Fibroblast of skin of scalp (primary cell): ENCODE results near the gene TMEM185B.
A peak's percentile ranks its signal among the peaks of the same experiment; 100 is the strongest.
"Not testable (repeated sequence)": the region's sequence is repeated elsewhere in the genome, so short reads cannot be mapped to it uniquely, and the experiment has no call there.

Source experiments
- DNase-seq: peaks from one replicate; pipeline ENCODE4 v3.0.0-alpha.2; 2013

TMEM185B gene

GRCh38 chr2:120204945-120205670 lies 18.1 kb downstream of the TMEM185B start:
- DNase-seq = no peak

DNA sequence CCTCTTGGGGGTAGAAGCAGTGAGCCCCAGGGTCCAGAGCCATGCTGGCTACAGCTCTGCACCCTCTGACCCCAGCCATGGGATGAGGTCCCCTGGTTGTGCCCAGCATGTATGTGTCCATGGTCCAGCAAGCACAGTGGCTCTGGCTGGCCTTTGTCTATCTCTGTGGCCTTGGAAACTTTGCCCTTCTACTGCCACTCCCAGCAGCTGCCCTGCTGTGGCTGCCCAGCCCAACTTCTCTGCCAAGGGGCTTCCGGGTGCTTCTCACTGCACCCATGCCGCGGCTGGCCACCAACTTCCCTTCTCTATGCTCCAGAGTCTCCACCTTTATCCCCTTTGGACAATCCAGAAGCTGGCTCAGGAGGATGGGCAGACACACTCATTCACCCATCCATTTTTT lies 18.8 kb downstream of the TMEM185B start:
- no peak for DNase-seq

DNA sequence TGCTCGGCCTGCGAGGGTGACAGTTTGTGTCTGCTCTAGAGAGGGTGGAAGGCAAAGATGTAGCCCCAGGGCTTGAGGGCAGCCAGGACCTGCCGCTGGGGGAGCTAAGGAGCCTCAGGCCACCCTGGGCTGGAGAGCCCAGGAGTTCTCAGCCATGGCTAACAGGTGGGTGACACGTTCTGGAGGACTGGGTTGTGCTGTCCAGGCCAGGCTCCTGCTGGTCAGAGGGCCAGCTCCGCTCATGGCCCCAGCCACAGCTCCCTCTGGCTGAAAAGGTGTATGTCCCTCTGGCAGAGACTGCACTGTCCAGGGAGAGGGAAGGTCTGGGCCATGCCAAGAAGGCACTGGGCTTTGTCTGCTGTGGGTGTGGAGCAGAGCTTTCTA lies 19.2 kb downstream of the TMEM185B start:
- DNase-seq = no peak

DNA sequence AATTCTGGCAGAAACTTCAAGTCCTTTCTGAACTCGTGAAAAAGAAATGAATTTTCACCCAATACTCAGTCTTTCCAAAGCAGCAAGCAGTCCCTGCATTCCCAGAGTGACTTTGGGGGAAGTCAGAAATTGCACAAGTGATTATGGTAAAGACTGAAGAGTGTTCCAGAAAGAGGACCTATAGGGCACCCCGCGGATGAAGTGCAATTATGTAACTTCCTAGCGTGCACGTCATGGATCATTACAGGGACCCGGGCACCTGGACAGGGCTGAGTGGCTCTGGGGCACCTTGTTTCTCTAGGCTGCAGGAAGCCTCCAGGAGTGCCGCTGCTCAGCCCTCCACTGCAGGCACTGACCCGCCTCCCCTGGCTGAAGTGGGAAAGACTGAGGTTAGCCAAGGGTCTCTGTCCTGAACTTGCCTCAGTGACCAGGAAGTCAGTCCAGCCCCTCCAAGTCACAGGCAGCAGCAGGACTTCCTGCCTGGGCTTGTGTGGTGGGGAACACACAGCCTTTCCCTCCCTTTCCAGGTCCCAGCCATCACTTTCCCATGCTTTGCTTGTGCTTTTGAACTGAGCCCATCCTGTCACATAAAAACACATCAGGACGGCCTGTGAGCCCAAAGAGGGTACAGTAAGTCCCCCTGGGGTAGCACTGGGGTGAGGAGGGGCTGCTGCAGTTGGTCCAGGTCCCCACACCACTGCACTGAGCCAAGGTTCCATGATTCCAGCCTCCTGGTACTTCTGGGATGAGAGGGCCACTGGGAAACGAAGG lies 19.8 kb downstream of the TMEM185B start:
- DNase-seq = no peak

DNA sequence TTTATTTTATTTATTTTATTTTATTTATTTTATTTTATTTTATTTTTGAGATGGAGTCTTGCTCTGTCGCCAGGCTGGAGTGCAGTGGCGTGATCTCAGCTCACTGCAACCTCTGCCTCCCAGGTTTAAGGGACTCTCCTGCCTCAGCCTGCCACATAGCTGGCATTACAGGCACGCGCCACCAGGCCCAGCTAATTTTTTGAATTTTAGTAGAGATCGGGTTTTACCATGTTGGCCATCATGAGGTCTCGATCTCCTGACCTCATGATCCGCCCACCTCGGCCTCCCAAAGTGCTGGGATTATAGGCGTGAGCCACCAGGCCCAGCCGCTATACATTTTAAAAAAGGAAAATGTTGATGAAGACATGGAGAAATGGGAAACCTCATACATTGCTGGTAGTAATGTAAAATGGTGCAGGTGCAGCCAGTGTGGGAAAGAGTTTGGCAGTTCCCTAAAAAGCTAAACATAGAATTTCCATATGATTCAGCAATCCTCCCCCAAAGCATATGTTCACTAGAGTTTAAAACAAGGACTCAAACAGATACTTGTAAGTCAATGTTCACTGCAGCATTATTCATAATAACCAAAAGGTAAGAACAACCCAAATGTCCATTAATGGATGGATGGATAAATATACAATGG lies 23.3 kb downstream of the TMEM185B start:
- DNase-seq = not testable (repeated sequence)

GRCh38 chr2:120195553-120195952 lies 27.6 kb downstream of the TMEM185B start:
- DNase-seq = no peak

GRCh38 chr2:120192280-120192679 lies 30.9 kb downstream of the TMEM185B start:
- DNase-seq = no peak

GRCh38 chr2:120189189-120189588 lies 34.0 kb downstream of the TMEM185B start:
- no peak for DNase-seq

DNA sequence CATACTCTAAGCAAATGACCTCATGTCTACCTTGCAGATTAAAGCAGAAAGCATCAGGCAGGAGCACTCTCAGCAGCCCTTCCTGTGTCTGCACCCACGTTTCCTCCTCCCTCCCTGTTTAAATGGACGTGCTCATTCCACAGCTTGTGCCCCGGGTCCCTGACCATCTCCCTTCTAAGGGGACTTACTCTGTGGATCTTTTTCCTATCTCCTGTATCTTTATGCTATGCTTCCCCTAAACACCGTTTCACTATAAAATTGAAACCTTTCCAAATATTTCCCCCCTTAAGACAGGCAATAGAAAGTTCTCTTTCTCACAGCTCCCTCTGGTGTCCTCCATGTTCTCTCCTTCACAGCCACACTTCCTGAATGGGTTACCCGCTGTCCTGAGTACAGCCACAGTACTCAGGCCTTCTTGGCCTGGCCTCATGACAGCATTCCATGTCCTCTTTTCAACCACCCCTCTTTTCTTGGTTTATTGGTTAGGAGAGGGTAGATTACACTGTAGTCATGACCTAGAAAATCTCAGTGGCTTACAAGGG lies 41.1 kb downstream of the TMEM185B start:
- DNase-seq = no peak

- no peak for DNase-seq
Observed at GRCh38 chr2:120180066-120180465, 43.1 kb downstream of the TMEM185B start.

DNA sequence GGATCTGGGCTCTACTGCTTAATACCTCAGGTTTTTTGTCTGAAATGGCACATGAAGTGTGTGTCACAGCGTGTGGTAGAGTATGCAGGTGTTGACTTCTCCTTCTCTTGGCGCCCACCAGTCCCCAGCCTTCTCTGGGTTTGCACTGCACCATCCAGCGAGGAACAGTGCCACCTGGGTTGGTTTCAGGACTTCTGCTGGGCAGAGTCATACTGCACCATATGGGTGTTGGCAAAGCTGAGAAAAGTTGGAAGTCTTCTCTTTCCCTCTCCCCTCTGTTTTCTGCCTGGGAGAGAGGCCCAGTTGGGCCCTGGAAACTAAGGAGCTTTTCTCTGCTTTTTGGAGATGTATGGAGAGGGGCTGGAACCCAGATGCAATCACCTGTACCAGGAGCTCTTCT lies 43.8 kb downstream of the TMEM185B start:
- DNase-seq = no peak

DNA sequence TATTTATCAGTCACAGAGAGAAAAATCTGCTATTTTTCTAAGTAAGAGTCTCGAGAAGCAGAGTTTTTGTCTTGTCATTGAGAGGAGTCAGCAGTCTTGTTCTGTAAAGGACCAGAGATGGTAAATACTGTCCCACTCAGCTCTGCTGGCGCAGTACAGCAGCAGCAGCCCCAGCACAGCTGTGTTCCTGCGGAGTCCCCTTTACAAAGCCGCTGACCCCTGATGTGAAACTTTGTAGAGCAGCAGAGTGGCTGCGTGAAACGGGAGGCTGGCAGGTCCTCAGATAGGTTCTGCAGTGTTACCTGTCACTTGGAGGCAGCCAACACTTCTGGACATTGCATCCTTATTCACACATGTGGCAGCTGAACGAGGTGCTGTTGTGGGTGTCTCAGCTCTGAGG lies 45.2 kb downstream of the TMEM185B start:
- no peak for DNase-seq

- no peak for DNase-seq
Observed at GRCh38 chr2:120177001-120177621, 46.1 kb downstream of the TMEM185B start.

GRCh38 chr2:120176526-120176925 lies 46.7 kb downstream of the TMEM185B start:
- no peak for DNase-seq

DNA sequence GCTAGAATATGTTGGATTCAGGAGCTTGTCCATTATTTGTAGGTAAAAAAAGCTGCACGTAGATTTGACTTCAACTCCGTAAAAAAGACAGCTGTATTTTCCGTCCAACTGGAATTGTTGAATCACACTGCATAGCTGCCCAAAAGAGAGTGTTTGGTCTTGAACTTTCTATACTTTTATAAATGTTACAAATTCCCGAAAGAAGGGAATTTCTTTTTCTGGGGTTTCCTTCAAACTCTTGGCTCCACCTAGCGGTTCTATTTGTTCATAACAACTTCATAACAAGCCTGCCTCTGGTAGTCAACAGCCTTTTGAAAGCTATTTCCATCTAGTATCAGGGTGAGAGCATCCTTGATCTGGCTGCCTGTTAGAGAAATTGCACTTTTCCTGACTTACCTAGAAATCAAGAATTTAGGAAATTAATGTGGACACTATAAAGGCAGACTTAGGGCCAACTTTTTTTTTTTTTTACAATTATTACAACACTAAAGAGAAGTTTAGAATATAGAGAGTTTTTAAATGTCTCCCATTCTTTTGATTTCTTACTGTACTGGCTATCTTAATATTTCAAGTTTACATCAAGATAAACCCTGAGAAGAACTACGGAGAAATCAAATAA lies 48.1 kb downstream of the TMEM185B start:
- DNase-seq = peak; percentile 67
